Astrocyte (in vitro differentiated cells and primary cell): ENCODE data around the gene PACRG.

ENCODE experiments used
- EZH2 ChIP-seq: IDR thresholded peaks from 2 replicates; pipeline ENCODE4 v1.6.1; 2012; ENCODE audit warnings: mild to moderate bottlenecking, low read length, inconsistent platforms; ENCODE audit not compliant: insufficient read depth
- TF ChIP-seq, protein P1 (sequence below): IDR thresholded peaks from 2 replicates; pipeline ENCODE4 v1.5.1; 2011; ENCODE audit warnings: low read depth, mild to moderate bottlenecking, inconsistent platforms, low read length, moderate library complexity; ENCODE audit not compliant: insufficient read depth

DNA sequence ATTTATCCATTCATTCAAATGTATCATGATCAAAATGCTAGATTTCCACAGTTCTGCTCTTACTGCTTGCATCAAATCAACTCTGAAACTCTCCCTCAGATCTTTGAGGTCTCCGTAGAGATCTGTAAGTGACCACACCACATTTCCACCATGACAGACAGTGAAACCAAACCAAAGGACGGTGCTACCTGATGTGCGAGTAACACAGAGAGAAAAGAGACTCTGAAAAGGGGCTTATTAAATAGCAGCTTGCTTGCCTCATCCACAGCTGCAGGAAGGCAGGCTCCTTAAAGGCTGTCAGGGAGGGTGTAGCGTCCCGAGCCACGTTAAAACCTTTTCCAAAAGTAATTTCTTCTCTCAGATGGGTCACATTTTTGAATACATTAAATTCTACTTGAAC, 335.8 kb downstream of the PACRG start:
- no peak for TF ChIP-seq EZH2
- TF ChIP-seq, protein P1, sequence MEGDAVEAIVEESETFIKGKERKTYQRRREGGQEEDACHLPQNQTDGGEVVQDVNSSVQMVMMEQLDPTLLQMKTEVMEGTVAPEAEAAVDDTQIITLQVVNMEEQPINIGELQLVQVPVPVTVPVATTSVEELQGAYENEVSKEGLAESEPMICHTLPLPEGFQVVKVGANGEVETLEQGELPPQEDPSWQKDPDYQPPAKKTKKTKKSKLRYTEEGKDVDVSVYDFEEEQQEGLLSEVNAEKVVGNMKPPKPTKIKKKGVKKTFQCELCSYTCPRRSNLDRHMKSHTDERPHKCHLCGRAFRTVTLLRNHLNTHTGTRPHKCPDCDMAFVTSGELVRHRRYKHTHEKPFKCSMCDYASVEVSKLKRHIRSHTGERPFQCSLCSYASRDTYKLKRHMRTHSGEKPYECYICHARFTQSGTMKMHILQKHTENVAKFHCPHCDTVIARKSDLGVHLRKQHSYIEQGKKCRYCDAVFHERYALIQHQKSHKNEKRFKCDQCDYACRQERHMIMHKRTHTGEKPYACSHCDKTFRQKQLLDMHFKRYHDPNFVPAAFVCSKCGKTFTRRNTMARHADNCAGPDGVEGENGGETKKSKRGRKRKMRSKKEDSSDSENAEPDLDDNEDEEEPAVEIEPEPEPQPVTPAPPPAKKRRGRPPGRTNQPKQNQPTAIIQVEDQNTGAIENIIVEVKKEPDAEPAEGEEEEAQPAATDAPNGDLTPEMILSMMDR = no peak
